GM19397 (cell line): ENCODE data around the gene CDH15.

Experiments used
- ATAC-seq: cut with Tn5 transposase; IDR thresholded peaks from one replicate; pipeline ENCODE4 v1.9.1; 2021; ENCODE audit warnings: mild to moderate bottlenecking, moderate library complexity; ENCODE audit not compliant: unreplicated experiment

CDH15 gene

DNA sequence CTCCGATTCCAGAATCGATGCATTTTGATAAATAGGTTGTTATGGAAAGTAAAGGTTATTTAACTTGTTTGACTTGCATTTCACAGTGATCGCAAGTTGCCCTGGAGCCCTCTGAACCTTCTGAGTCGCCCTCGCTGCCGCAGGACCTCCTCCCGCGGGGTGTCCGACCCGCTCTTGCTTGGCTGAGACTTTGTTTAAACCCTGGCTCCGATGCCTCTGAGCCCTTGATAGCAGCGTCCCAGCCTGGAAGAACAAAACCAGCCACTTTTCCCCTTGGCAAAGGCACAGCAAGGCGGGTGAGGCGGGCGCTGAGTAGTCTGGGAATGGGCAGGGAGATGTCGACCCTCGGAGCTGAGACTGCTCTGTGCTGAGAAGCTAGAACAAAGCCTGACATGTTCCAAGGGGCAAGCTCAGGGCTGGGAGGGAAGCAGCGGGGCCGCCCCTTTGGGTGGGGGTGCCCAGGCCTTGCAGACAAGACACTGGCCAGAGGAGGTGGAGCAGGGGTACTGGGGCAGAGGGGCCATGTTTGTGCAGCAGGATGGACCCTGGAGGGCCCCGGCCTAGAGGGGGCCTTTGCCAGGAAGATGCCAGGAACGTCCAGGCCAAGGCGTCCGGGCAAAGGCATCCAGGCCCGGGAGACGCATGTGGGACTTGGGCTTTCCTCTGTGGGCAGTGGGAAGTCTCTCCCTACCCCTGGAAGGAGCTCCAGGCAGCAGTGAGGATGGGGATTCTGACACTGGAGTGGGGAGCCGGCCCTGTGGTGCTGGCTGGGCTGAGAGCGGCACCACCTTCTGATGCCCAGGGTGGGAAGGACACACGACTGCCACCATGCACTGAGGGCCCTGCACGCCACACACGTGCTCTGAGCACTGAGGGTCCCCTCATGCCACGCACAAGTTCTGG lies 30.3 kb upstream of the CDH15 start:
- ATAC-seq = no peak

DNA sequence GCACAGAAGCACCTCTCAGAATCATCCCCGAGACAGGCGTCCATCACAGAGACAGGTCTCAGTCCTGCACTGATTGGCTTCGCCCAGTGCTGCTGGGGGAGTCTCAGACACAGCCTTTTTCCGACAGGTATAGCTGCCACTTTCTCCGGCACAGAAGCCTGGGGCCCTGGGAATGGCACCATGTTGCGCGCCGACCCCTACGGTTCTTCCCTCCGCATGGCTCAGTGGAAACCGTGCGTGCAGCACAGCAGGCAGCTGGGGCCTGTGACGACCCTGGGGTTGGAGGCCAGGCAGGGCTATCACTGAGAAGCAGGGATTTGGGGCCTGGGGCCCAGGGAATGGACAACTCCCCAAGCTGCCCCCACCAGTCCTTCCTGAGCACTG lies 29.7 kb upstream of the CDH15 start:
- ATAC-seq = no peak

DNA sequence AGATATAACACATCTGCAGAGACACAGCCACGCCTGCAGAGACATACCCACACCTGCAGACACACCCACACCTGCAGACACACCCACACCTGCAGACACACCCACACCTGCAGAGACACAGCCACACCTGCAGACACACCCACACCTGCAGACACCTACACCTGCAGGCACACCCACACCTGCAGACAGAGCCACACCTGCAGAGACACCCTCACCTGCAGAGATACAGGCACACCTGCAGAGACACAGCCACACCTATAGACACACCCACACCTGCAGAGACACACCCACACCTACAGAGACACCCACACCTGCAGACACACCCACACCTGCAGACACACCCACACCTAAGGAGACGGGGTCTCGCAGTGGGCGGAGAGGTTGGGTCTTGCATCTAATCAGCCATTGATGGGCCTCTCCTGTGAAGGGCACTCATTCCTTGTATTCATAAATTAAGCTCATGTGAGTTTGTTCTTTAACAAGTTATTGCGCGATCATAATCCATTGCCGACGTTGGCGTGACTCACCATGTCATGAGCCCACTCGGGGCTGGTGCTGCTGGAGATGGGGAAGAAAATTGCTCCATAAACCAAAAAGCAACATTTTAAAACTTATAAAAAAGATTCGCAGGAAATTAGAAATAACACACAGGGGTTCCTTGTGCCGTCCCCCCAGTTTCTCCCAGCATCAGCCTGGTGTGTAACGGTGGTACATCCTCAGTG lies 28.9 kb upstream of the CDH15 start:
- ATAC-seq = no peak

DNA sequence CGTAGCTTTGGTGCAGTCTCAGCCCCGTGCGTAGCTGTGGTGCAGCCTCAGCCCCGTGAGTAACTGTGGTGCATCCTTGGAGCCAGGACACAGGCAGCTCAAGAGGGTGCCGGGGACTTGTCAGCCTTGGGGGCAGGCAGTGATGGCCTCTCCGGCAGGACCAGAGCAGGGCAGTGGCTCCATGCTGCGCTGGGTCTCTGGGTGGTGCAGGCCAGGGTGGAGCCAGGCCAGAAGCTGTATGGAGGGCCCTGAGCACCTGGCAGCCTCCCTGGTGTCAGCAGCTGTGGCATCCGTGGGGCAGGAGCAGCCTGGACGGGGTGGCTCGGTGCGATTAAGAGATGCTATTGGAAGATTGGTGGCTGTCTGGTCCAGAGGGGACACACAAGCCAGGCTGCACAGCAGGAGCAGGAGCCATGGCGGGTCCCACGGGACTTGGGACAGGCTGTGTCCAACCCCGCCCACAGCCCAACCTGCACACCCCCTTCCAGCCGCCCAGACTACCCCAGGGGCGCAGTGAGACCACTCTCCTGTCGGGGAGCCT lies 28.3 kb upstream of the CDH15 start:
- ATAC-seq = no peak

DNA sequence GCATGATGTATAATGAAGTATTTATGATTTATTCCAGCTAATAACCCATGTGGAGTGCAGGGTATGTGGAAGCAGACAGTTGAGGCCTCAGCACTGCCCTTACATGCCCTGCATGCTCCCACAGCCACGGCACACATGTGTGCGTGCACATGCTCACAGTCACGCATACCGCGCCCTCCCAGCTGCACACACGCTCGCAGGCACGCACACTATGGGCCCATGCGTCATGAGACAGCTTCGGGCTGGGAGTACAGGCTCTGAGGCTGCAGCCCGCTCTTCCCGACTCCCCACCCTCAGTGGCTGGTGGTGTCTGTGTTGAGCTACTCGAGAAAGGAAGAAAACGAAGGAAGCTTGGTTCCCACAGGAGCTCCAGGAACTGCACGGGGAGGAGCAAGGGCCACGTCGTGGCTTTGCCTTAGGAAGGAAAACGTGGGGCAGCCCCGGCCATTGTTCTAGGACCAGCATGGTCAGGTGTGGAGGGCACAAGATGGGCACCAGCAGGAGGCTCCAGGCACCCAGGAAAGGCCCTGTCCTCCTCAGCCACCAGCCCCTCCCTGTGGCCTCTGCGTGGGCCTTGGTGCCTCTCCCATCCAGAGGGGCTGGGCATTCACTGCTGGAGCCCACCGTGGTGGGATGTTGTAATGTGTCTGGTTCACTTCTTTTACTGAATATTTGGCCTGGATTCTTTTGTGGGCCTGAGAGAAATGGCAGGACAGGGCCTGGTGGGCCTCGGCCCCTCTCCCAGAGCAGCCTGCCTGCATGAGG lies 27.5 kb upstream of the CDH15 start:
- no peak for ATAC-seq

DNA sequence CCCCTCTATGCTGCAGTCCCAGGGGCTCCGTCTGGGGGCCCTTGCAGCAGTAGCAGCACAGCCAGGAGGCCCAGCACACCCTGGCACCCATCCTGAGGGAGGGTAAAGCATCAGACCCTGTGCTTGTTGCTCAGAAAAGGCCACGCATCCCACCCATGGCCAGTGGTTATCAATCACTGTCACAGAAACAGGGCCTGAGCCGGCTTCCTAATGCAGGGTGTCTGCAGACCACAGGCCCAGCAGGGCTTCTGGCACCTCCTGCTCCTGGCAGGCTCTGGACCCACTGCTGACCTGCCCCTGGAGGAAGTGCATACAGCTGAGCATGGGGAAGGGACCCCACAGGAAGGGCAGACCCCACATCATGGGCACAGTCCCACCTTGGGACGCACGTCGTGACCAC lies 26.9 kb upstream of the CDH15 start:
- no peak for ATAC-seq

DNA sequence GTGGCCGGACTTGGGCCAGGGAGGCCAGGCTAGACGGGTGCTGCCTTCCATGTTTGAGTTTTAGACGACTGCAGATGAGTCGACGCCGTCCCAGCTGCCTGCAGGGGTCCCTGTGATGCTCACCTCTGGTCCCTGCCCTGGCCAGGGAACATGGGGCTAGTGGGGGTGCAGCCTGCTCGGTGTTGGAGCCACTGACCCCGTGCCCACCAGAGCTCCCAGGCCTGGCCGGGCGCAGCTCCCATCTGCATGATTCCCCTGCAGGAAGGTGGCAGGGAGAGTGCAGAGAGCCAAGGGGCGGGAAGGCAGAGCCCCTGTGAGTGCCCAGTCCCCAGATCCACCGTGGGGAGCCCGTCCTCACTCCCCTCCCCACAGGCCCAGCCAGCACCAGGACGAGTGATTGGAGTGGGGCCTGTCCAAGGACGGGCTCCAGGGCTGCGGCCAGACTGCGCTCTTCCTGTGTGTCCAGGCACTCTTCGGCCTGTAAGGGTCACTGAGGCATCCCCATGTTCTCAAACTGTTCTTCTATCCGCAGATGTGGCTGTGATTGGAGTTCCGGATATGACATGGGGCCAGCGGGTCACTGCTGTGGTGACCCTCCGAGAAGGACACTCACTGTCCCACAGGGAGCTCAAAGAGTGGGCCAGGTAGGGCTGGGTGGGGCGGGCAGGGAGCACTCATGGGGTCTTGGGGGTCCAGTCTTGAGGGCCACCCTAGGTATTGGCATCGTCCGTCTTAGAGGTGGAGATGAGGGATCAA lies 26.0 kb upstream of the CDH15 start:
- ATAC-seq = no peak

DNA sequence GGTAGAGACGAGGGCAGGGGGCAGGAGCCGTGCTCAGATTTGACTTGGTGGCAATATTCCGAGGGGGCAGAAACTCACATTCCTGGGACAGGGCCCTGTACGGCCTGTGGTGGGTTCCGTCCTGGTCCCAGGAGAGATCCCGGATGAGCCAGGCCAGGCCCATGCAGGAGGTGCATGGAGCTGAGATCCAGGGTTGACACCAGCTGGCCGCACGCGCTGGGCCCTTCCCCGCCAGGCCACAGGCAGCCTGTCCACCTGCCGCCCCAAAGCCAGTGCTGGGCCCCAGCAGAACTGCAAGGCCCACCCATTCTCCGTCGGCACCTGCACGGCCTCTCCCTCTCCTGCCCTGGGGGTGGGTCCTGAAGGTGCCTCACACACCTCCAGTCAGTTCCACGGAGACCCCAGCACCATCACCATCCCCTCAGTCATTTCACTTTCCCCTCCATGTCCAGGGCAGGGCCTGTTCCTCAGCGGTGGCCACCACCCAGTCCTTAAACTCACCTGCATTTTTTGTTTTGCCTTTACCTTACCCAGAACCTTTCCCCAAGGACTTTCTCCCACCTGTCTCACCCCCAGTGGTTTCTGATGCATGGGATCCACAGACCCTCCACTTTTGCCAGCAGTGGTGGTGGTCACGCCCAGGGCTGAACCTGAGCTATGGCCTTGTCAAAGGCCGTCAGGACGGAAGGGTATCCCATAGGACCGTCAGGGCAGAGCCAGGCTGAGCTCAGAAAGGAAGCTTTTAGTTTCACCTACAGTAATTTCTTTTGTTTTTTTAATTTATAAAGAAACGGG lies 25.1 kb upstream of the CDH15 start:
- no peak for ATAC-seq

DNA sequence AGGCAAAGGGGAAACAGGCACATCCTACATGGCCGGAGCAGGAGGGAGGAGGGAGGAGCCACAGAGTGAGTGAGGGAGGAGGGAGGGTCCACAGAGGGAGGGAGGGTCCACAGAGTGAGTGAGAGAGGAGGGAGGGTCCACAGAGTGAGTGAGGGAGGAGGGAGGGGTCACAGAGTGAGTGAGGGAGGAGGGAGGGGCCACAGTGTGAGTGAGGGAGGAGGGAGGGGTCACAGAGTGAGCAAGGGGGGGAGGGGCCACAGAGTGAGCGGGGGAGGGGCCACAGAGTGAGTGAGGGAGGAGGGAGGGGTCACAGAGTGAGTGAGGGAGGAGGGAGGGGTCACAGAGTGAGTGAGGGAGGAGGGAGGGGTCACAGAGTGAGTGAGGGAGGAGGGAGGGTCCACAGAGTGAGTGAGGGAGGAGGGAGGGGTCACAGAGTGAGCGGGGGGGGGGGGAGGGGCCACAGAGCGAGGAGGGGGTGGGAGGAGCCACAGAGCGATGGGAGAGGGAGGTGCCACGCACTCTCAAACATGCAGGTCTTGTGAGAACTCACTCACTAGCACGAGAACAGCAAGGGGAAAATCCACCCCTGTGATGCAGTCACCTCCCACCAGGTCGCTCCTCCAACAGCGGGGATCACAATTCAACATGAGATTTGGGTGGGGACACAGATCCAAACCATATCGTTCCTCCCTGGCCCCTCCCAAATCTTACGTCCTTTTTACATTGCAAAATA lies 24.3 kb upstream of the CDH15 start:
- no peak for ATAC-seq

DNA sequence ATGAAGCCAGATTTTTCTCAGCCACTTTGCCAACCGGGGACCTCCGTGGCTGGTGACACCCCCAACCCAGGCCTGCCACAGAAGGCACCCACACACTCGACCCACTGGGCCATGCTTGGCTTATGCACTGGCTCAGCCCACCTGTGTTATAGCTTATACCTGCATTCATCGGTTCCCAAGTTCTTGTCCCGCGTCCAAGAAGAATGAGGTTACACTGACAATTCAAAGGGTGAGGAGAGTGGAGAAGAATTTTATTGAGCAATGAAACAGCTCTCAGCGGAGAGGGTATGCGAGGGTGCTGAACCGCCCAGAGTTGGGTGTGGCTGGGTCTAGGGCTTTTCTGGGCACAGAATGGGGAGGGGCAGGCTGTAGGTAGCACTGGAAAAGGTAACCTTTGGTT lies 22.2 kb upstream of the CDH15 start:
- ATAC-seq = no peak

DNA sequence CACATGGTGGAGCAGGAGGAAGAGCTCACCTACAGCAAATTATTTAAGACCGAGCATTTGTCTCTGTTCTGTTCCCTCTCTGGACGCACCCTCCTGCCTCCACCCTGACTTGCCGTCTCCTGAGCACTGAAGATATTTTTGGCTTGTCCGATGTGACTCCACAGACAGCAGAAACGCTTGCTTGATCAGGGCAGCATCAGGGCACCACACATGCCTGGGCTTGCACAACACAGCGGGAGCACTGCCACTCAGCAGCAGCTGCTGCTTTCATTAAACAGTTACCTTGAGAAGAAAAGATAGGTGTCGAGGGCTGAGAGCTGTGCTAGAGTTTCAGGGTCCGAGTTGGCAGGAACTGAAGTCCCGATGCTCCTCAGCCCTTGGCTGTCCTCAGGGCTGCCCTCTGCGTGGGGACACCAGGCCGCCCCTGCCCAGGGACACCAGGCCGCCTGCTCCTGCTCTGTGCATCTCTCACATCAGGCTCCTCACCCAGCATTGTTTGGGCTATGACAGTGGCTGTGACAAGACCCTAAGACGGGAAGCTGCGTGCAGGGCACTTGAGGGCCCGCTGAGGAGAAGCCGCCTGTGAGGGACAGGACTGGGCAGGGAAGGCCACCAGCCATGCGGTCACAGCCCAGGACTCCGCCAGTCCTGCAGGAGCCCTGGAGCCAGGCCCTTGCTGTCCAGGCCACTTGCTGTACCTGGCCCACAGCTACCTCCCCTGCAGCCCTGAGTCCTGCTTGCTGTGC lies 21.3 kb upstream of the CDH15 start:
- ATAC-seq = no peak

DNA sequence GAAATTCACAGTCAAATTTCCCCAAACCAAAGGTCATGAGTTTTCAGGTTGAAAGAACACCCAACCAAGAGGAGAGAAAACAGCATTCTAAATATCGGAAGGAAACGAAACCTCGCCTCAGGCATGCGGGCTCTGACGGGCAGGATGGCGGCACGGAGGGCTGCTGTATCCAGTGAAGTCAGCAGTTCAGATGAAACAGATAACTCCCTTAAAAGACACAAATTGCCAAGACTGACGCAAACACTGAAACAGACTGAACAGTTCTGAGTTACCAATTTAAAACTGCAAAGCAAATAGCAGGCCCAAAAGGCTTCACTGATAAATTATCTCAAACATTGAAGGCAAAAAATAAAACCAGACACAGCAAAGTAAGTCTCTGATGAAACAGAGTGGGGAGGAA lies 20.6 kb upstream of the CDH15 start:
- no peak for ATAC-seq

DNA sequence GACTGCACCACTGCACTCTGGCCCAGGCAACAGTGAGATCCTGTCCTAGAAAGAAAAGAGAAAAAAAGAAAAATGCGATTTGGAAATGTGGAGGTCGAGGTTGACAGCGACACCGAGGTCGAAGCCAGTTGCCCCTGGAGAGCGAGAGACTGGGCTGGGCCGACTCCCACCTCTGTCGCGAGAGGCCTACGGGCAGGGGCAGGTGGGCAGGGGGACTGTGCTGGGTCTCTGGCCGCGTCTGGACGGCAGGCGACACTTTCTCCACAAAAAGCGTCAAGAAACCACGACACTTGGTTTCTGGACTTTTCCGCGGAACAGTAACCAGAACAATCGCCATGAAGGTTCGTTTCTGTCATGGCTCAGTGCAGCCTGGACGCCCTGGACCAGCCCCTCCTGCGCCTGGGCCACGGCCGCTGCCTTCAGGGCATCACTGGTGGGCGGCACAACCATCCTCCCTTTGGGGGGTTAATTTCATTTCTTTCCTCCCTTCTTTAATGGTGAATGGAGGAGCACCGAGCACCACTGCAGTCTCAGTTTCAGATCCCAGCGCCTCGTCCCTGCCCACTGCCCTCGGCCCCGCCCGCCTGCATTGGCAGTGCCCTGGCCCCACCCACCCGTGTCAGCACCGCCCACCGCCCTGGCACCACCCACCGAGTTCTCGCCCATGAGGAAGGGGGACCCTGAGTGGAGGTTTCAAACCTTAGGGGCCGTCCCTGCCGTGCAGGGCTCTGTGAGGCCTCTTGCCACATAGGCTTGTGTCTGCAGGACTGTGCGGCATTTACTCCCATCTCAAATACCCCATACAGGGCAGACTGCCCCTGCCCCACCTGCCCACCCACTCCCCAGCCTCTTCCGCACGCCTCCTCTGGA lies 18.5 kb upstream of the CDH15 start:
- ATAC-seq = no peak

DNA sequence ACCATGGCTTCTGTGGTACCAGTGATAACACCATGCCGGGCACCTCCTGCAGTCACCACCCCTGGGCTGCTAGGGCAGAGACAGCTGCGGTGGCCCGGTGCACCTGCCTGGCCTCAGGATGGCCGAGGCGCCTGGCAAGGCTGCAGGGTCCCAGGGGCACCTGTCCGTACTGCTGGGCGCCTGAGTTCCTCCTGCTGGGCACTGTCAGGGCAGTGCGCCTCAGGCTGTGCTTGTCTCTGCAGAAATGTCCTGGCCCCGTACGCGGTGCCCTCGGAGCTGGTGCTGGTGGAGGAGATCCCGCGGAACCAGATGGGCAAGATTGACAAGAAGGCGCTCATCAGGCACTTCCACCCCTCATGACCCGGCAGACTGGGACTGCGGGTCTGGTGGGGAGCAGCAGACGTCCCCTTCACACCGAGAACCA lies 17.7 kb upstream of the CDH15 start:
- no peak for ATAC-seq

DNA sequence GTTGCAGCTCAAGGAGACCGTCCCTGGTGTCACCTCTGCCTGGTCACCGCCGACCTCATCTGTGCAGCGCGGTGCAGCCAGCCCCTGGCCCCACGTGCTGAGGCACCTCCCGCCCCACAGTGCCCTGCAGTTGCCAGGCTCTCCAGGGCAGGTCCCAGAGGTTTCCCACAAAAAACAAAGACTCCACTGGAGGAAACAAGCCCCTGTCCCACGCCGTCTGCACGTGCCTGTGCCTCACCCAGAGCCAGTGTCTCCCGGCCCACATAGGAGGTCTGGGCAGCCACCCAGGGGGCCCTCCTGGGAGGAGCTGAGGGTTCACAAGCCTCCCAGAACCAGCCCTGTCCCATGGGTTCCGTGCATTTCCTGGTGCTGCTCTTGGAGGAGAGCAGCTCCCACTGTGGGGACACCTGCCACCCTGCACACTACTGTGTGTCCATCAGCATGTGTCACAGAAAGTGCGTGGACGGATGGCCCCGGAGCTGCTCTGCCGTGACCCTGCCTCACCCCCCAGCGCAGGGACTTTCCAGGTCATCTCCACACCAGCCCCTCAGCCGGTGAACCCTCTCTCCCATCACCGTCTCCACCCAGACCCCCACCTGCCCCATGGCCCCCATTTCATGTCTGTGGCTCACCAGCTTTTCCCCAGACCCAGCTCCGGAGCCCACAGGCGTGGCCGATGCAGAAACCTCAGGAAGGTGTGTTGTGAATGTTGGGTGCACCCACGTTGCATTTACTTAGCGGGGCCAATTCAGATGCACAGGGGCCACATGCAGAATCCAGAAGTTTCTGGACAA lies 17.0 kb upstream of the CDH15 start:
- ATAC-seq = no peak

DNA sequence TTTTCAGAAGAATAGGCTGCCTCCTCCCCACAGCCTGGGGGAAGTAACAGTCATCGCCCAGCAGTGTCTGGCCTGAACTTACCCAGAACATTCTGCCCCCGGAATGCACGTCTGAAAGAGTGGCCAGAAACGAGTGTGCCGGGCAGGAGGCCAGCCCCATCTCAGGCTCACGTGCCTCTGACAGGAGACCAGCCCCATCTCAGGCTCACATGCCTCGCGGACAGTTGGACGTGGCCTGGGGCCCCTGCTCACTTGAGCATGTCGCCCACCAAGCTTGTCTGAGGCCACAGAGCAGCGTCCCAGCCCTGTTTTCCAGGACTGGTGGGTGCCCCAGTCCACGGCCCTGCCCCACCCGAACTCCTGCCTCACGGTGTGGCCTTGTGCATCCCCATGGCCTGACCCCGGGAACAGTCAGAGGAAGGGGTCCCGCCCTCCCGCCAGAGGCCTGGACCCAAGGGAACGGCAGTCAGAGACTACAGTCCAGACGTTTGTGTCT lies 16.3 kb upstream of the CDH15 start:
- no peak for ATAC-seq
